Measurements from ENCODE around the gene FAM83D.
"Not testable (repeated sequence)": the region's sequence is repeated elsewhere in the genome, so short reads cannot be mapped to it uniquely, and the experiment has no call there.

The FAM83D gene

GRCh38 chr20:38965264-38965663 lies 39.0 kb downstream of the FAM83D start:
- DNase-seq (ENCODE audit: low read depth) = no peak

DNA sequence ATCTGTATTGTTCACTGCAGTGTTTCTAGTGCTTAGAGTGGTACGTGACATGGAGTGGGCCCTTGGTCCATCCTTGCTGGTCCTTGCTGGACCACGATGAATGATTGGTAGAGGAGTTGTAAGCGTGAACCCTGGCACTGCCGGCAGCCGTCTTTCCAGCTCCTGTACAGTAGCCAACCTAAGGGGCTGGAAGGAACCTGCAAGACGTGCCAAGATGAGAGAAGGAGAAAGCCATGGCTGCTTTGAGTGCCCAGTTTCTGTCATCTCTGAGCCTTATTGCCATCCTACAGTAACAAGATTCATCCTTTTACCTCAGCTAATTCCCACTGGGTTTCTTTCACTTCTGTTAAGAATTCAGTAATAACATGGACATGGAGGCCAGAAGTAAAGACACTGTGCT lies 41.9 kb downstream of the FAM83D start:
- DNase-seq (ENCODE audit: low read depth) = no peak

- DNase-seq (ENCODE audit: low read depth) = no peak
Measured at GRCh38 chr20:38969708-38970107, 43.5 kb downstream of the FAM83D start.

- no peak for DNase-seq (ENCODE audit: low read depth)
Measured at GRCh38 chr20:38970302-38970701, 44.1 kb downstream of the FAM83D start.

- DNase-seq (ENCODE audit: low read depth) = no peak
Measured at GRCh38 chr20:38973107-38973506, 46.9 kb downstream of the FAM83D start.

DNA sequence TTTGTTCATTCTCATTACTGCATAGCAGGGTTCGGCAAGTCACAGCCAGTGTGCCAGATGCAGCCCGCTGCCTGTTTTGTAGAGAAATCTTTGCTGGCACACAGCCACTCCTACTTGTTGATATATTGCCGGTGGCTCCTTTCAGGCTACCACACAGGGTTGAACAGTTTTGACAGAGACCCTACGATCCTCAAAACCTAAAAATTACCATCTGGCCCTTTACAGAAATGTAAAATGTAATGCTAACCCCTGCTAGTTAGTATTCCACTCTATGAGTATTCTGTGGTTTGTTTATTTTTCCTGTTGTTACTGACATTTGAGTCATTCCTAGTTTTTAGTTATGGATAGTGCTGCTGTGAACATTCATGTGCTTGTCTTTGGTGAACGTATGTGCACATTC lies 47.4 kb downstream of the FAM83D start:
- DNase-seq (ENCODE audit: low read depth) = no peak

DNA sequence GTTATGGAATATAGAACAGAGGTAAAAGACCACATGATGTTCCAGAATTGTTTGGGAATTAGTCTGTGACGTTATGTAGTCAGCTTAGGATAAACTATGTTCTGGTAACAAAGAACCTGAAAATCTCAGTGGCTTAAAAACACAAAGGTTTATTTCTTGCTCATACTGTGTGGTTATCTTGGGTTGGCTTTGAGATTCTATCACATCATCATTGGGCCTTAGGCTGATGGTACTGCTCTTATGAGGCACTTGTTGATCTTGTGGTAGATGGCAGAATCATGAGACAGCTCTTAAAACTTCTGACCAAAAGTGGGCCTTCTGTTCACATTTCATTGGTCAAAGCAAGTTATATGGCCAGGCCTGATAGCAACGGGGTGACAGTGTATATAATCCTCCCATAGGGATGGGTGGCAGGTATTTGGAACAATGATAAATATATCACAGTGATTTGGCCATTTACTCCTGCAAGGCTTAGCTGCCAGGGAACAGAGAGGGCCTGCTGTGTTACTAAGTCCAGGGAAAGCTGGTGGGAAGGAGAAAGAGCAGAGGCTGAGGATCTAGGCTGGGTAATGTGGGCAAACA lies 49.4 kb downstream of the FAM83D start:
- no peak for DNase-seq (ENCODE audit: low read depth)

GRCh38 chr20:38979434-38979833 lies 53.2 kb downstream of the FAM83D start:
- DNase-seq (ENCODE audit: low read depth) = no peak

GRCh38 chr20:38979842-38980241 lies 53.6 kb downstream of the FAM83D start:
- no peak for DNase-seq (ENCODE audit: low read depth)

GRCh38 chr20:38982291-38982690 lies 56.1 kb downstream of the FAM83D start:
- no peak for DNase-seq (ENCODE audit: low read depth)

GRCh38 chr20:38985060-38985459 lies 58.8 kb downstream of the FAM83D start:
- DNase-seq (ENCODE audit: low read depth) = no peak

DNA sequence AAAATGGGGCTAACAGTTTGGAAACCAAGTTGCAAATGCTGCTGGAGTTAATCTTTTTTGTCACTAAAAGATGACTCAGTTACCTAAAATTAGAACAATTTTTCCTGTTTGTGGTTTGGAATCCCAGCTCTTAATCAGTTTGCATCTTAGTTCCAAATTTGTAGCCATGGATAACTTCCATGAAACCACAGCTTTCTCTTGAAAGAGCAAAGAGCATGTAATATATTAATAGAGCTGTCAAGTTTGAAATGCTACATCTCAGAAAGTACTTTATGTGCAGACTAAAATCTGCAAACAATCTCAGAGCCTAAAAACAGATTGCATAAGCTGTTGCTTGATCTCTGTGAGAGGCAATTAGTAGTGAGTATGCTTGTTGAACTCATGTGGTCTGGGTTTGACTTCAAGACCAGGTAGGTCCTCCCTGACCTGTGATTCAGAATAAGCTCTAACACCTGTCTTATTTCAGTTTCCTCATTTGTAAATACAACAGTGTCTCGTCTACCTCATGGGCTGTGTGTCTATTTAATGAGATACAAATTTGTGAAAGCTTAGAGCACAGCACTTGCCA lies 59.5 kb downstream of the FAM83D start:
- DNase-seq (ENCODE audit: low read depth) = no peak

DNA sequence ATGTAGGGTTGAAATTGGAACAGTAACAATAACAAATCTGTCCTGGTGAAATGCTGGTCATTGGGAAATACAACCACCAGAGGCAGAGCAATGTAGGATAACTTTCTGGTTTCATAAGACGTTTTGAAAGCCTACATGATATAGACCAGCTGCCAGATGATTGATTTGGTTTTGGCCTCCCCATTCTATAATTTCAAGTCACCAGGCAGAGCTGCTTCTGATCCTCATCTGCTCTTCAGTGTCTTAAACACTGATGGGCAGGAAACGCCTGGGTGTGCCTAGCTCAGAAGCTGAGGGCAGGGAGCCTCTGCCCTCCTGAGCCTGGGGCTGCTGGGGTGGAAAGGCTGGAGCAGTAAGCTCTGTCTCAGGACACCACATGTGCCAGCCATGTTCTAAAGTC lies 60.4 kb downstream of the FAM83D start:
- no peak for DNase-seq (ENCODE audit: low read depth)

DNA sequence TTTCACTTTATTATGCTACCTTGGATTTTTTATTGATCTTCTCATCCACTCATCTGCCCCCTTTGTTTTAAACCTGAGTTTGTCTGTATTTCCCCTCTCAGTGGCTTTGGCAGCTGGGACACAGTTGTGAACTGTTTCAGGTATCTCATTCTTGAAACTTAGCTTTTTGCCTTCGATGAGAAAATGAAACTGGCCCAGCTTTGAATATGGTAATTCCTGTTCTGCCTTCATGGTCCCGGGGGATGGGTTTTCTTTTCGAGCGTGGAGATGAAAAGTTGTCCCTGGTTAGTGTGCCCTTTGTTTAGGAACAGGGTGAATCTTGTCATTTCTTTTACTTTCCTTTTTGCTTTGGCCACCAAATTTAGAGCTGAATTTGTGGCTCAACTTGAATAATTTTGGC lies 61.6 kb downstream of the FAM83D start:
- DNase-seq (ENCODE audit: low read depth) = no peak

GRCh38 chr20:38990728-38991127 lies 64.5 kb downstream of the FAM83D start:
- no peak for DNase-seq (ENCODE audit: low read depth)

DNA sequence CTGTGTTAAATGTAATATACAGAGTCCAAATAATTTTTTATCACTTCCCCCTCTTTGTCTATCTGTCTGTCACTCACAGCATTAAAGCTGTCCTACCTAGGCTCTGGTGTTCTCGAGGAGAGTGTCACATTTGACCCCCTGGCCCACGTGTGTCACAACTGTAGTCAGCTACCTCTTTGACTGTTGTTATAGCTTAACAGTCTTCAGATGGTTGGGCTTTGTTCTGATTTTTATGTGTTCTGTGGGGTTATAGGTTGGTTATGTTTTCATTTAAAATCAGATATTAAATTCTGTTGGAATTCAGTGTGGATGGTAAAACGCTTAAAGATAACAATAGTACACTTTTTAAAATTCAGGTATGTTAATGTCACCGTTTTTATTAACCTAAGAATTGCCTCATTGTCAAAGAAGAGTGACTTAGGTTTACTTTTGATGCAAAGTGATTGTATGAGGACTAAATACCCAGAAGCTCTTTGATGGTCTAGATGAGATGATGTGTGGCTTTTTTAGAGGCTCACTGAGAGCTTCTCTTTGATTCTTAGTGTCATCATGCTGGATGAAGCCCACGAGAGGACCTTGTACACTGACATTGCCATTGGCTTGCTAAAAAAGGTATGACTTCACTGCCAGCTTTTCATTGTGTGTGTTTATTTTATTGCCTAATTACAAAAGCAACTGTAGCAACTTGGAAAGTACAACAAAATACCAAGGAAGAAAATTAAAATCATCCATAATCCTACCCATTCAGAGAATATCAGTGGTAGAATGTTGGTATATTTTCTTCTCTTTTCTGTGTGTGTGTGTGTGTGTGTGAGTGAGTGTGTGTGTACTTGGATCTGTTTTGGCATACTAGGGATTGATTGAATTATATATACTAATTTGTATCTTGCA lies 65.8 kb downstream of the FAM83D start:
- DNase-seq (ENCODE audit: low read depth) = no peak

DNA sequence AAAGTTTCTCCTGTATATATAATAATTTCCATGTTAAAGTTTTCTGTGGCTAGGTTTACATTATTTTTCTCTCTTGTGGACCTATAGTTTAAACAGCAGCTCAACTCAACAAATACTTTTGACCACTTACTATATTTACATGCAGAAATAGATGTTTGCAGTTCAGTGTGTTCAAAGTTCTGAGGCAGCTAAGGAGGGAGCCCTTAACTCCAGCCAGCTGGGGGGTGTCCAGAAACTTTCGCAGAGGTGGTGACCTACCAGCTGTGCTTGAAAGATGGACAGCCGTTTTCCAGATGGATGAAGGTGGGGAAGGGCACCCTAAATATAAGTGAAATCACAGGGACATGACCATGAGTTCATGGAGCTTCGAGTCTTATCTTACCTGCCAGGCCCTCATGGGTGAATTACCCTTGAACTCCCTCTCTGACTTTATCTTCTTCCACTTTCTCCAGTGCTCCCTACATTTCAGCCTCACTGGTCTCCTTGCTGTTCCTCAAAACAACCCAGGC lies 69.4 kb downstream of the FAM83D start:
- no peak for DNase-seq (ENCODE audit: low read depth)

DNA sequence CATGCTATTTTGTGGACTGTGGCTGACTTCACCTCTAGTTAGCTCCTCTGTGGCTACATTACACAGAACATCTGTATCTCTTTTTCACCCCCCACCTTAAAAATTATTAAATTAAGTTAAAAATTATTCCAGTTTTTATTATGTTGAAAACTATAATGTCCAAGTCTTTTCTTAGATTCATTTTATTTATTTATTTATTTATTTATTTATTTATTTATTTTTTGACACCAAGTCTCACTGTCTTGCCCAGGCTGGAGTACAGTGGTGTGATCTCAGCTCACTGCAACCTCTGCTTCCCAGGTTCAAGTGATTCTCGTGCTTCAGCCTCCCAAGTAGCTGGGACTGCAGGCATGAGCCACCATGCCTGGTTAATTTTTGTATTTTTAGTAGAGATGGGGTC lies 70.6 kb downstream of the FAM83D start:
- not testable (repeated sequence) for DNase-seq (ENCODE audit: low read depth)

DNA sequence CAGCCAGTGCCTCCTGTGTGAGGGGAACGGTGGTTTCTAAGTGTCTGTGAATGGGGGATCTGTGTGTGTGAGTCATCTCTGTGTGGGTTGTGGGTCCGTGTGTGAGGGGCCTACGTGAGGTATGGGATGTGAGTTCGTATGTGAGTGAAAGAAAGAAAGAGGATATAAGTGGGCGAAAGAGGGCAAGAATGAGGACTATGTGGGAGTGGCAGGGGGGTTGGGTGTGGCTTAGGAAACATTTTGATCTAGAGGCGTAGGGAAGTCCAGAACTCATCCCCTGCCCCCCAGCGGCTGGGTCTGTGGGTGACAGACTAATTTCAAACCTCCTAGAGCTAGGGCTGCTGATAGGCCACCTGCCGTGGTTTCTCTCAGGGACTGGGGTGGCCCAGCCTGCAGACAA lies 71.4 kb downstream of the FAM83D start:
- no peak for DNase-seq (ENCODE audit: low read depth)

GRCh38 chr20:38999217-38999616 lies 73.0 kb downstream of the FAM83D start:
- no peak for DNase-seq (ENCODE audit: low read depth)

GRCh38 chr20:38999965-39000910 lies 74.0 kb downstream of the FAM83D start:
- no peak for DNase-seq (ENCODE audit: low read depth)

Measured in T follicular helper cell (primary cell).